K562 (cell line): ENCODE data around the gene GARNL3. TPM values are rescaled to one million over a fixed set of nuclear protein-coding genes. Genes with fewer than 3 reads are reported as not detected.

Experiments
- ATAC-seq: fragments of 200-7000 bp; cut with Tn5 transposase; 3 replicates; pipeline ENCODE4 v1.9.1; 2020; ENCODE audit warnings: moderate library complexity
- BruUV-seq: library from RNA; stranded (reverse); fragments of 400-500 nt; replicated peaks from 2 replicates; lab custom pipeline; 2021; lab: Mats Ljungman, UMichigan
- CTCF ChIA-PET: fragments of 300-600 bp; formaldehyde crosslinking; extraction: SDS; loops from one replicate; lab custom pipeline; 2021; ENCODE audit warnings: low intra/inter-chr PET ratio; lab: Yijun Ruan, JAX
- POLR2A ChIA-PET: fragments of 300-600, 350-650 bp; sonication (Branson Sonifier 250); formaldehyde crosslinking; extraction: SDS; loops from one replicate; lab custom pipeline; 2021; ENCODE audit warnings: antibody characterized with exemption, inconsistent platforms; lab: Yijun Ruan, JAX
- DNase-seq, 4 experiments: peaks; one replicate each; pipeline versions ENCODE4 v3.0.0 to v3.0.0-alpha.2; 2011 to 2018; ENCODE audit warnings: low spot score in 3 of 4, mixed read lengths in 3 of 4; ENCODE audit errors: extremely low read depth in 1 of 4
- FAIRE-seq: peaks from 2 replicates; lab custom pipeline; 2011; peaks lifted over from hg19 to GRCh38; lab: Jason Lieb, UNC
- H2AFZ ChIP-seq: 2 replicates; pipeline ENCODE4 v1.6.0; 2011; ENCODE audit warnings: low read depth, low read length, control low read depth, inconsistent platforms
- H3K27ac ChIP-seq: fragments of 200-600 bp; 3 replicates; pipeline ENCODE4 v1.8.0; 2011; ENCODE audit warnings: low read depth, mild to moderate bottlenecking, control low read depth, inconsistent platforms, low read length, moderate library complexity, mixed read lengths; ENCODE audit errors: extremely low read depth
- H3K27me3 ChIP-seq, 2 experiments: fragments of 300-600 bp in 1 of 2; 2 replicates in 1 of 2; 3 replicates in 1 of 2; pipeline versions ENCODE4 v1.6.0 to v1.8.0; 2011; ENCODE audit warnings: inconsistent platforms in 2 of 2, low read length in 2 of 2, mild to moderate bottlenecking in 1 of 2, mixed read lengths in 1 of 2, moderate library complexity in 1 of 2; ENCODE audit not compliant: control insufficient read depth in 2 of 2, insufficient read depth in 2 of 2
- H3K36me3 ChIP-seq: fragments of 300-600 bp; 3 replicates; pipeline ENCODE4 v1.8.0; 2011; ENCODE audit warnings: mild to moderate bottlenecking, low read length, inconsistent platforms; ENCODE audit not compliant: control insufficient read depth, insufficient read depth
- H3K4me1 ChIP-seq, 2 experiments: fragments of 200-600 bp in 1 of 2; replicated peaks in 1 of 2; 2 replicates in 1 of 2; 3 replicates in 1 of 2; pipeline versions ENCODE4 v1.5.1 to v1.8.0; 2011; ENCODE audit warnings: inconsistent platforms in 2 of 2, low read length in 2 of 2, mild to moderate bottlenecking in 1 of 2, mixed read lengths in 1 of 2, moderate library complexity in 1 of 2; ENCODE audit not compliant: control insufficient read depth in 2 of 2, insufficient read depth in 2 of 2
- H3K4me2 ChIP-seq: 2 replicates; pipeline ENCODE4 v1.6.1; 2011; ENCODE audit warnings: low read length, control low read depth, inconsistent platforms, mixed read lengths; ENCODE audit not compliant: insufficient read depth
- H3K4me3 ChIP-seq: fragments of 200-600 bp; sonication (generic), shearing (Covaris generic); 2 replicates; pipeline ENCODE4 v1.5.1; 2016; ENCODE audit warnings: control low read depth, inconsistent platforms
- H3K79me2 ChIP-seq: fragments of 200-600 bp; 3 replicates; pipeline ENCODE4 v1.8.0; 2011; ENCODE audit warnings: low read length, inconsistent platforms; ENCODE audit not compliant: control insufficient read depth, insufficient read depth
- H3K9ac ChIP-seq, 2 experiments: 2 replicates each; pipeline versions ENCODE4 v1.6.0 to v1.6.1; 2011; ENCODE audit warnings: low read depth in 2 of 2, low read length in 2 of 2, control low read depth in 1 of 2, inconsistent platforms in 1 of 2, mild to moderate bottlenecking in 1 of 2, mixed read lengths in 1 of 2; ENCODE audit not compliant: insufficient read depth in 1 of 2
- H3K9me1 ChIP-seq: one replicate; pipeline ENCODE4 v1.6.0; 2011; ENCODE audit warnings: inconsistent platforms, mild to moderate bottlenecking, low read length, moderate library complexity; ENCODE audit not compliant: control insufficient read depth, insufficient read depth
- H3K9me3 ChIP-seq: replicated peaks from 2 replicates; pipeline ENCODE4 v1.5.1; 2011; ENCODE audit warnings: low read depth, low read length, inconsistent platforms; ENCODE audit not compliant: control insufficient read depth, insufficient read depth
- H4K20me1 ChIP-seq: replicated peaks from 2 replicates; pipeline ENCODE4 v1.6.1; 2011; ENCODE audit warnings: low read length, inconsistent platforms, mixed read lengths; ENCODE audit not compliant: control insufficient read depth, insufficient read depth
- BRF1 ChIP-seq: IDR thresholded peaks from 3 replicates; pipeline ENCODE4 v1.6.1; 2011; ENCODE audit warnings: borderline replicate concordance, mild to moderate bottlenecking; ENCODE audit not compliant: insufficient read length; ENCODE audit errors: extremely low read depth
- DMBX1 ChIP-seq: fragments of 250-450 bp; sonication (Bioruptor Pico); IDR thresholded peaks from 2 replicates; pipeline ENCODE4 v1.8.0; 2022; ENCODE audit warnings: inconsistent platforms, mild to moderate bottlenecking, moderate library complexity, borderline replicate concordance
- KDM1A ChIP-seq, 2 experiments: fragments of 450-650 bp; IDR thresholded peaks; 2 replicates each; pipeline ENCODE4 v1.6.1; 2016; ENCODE audit warnings: mild to moderate bottlenecking in 2 of 2
- NR2C1 ChIP-seq, 2 experiments: fragments of 450-650 bp; IDR thresholded peaks; 2 replicates each; pipeline ENCODE4 v1.6.1; 2017; ENCODE audit warnings: mild to moderate bottlenecking in 2 of 2, antibody characterized with exemption in 1 of 2, inconsistent platforms in 1 of 2, missing compliant biosample characterization in 1 of 2, missing genetic modification characterization in 1 of 2
- POLR2A ChIP-seq: fragments of 450-650 bp; conservative IDR thresholded peaks from 2 replicates; pipeline ENCODE4 v1.6.1; 2016
- RBM25 ChIP-seq: fragments of 200-400 bp; formaldehyde crosslinking; IDR thresholded peaks from 2 replicates; pipeline ENCODE4 v1.6.1; 2018; ENCODE audit warnings: low read length, low read depth, moderate library complexity; ENCODE audit not compliant: severe bottlenecking
- ZNF124 ChIP-seq: sonication (generic); formaldehyde crosslinking; IDR thresholded peaks from 2 replicates; pipeline ENCODE4 v1.8.1; 2022; ENCODE audit warnings: missing genetic modification reagents
- ZNF174 ChIP-seq: fragments of 250-450 bp; sonication (Bioruptor Pico); IDR thresholded peaks from 2 replicates; pipeline ENCODE4 v1.4.0; 2020; ENCODE audit warnings: mild to moderate bottlenecking
- ZNF274 ChIP-seq: IDR thresholded peaks from 2 replicates; pipeline ENCODE4 v1.6.1; 2011; ENCODE audit warnings: low read depth, mild to moderate bottlenecking, low read length, moderate library complexity, borderline replicate concordance
- WGBS: fragments of 100-300 bp; shearing (Covaris generic); methylation state at CpG from one replicate; pipeline ENCODE4 v1.1.6; 2016; ENCODE audit warnings: low coverage, mixed read lengths; ENCODE audit not compliant: insufficient coverage; ENCODE audit errors: missing lambda C conversion rate; 5-methylcytosine and 5-hydroxymethylcytosine counted together
- in situ Hi-C: fragments of 300-500 bp; cut with MboI; formaldehyde crosslinking; loops from 4 replicates; pipeline ENCODE4 v1.15.0; 2018; ENCODE audit warnings: inconsistent platforms, mixed read lengths
- intact Hi-C: fragments of 100-400 bp; cut with micrococcal nuclease; formaldehyde crosslinking; loops from 2 replicates; pipeline ENCODE4 v1.14.2; 2022
- polyA plus RNA-seq, 8 experiments: library from polyadenylated mRNA; depleted of rRNA in 4 of 8; stranded (reverse) in 5 of 8; unstranded in 3 of 8; fragments of >200 nt; fragmentation: Nextera tagmentation in 2 of 8; fragmentation: Illumina TruSeq in 1 of 8; extraction: Ambion mirVana in 2 of 8; extraction: Trizol in 1 of 8; gene quantifications; 2 replicates each; pipeline versions ENCODE4 v1.2.1 to v1.2.3, GENCODE V29; 2011 to 2014; ENCODE audit warnings: inconsistent platforms in 1 of 8, missing spikeins in 1 of 8
- total RNA-seq, 7 experiments: library from RNA; depleted of rRNA in 6 of 7; stranded (reverse); fragments of >200 nt in 6 of 7; fragmentation: Illumina TruSeq in 2 of 7; extraction: Trizol in 2 of 7; gene quantifications; 2 replicates each; pipeline versions ENCODE4 v1.2.1 to v1.2.3, GENCODE V29; 2011 to 2021; ENCODE audit warnings: low replicate concordance in 1 of 7
- TF ChIP-seq, protein P1 (sequence below): sonication (generic); IDR thresholded peaks from 2 replicates; pipeline ENCODE4 v1.6.1; 2016

The GARNL3 gene
- total and polyA plus RNA-seq, 9 of the 15 experiments (the other 6 are each of a cell fraction or from before 2014, with no cell fraction given): 0.35 to 2.7 (median 1.6) TPM

GRCh38 chr9:127426756-127427155, 162.2 kb downstream of the GARNL3 start:
- Histone ChIP-seq H3K27me3 (no peaks in the 10 kb centered on the region), H3K9me1 (no peaks in the 10 kb centered on the region), H3K27ac (no peak overlapping the region; the same call in 2 of the 3 replicates), H3K79me2 (peaks cover 49% of the 10 kb centered on the region), H4K20me1 (no peaks in the 10 kb centered on the region), H3K9ac (no peak overlapping the region), H3K4me3 (no peak overlapping the region), H3K36me3 (peaks cover 34% of the 10 kb centered on the region)
- FAIRE-seq (no peak), DNase-seq (no peak), ATAC-seq (no peak)
- intact Hi-C loops (loop anchor here (10.0 kb wide), 1 partner anchor 202 kb away; no protein-coding TSS in a partner anchor), in situ Hi-C loops (no loop called here)
- WGBS: 100% methylated on average over 2 of the region's 2 CpGs
- BruUV-seq: no TSS peak
- CTCF ChIA-PET: interaction anchor here (0.6 kb wide), 1 partner anchor 117 kb away, joined by 3 read pairs; no protein-coding TSS in a partner anchor
- no peak for TF ChIP-seq ZNF274
- no peak for TF ChIP-seq DMBX1 (CRISPR knock-in tag)
- TF ChIP-seq POLR2A: no peak
- no peak for TF ChIP-seq BRF1
- TF ChIP-seq NR2C1 (IDR thresholded peaks at IDR 0.05): 0 out of 2 replicates have a peak, but pooled peaks have one; percentile 2
- no peak for TF ChIP-seq NR2C1 (tag; IDR thresholded peaks at IDR 0.05)
- TF ChIP-seq, all 486 proteins: peak for 1
- POLR2A ChIA-PET: no interaction called here
- Histone ChIP-seq H3K4me2 (no peak overlapping the region; the same call in 1 of the 2 replicates), H2AFZ (no peak overlapping the region), H3K4me1 (peaks cover 23% of the 10 kb centered on the region in 2 experiments), H3K9me3 (no peaks in the 10 kb centered on the region)

DNA sequence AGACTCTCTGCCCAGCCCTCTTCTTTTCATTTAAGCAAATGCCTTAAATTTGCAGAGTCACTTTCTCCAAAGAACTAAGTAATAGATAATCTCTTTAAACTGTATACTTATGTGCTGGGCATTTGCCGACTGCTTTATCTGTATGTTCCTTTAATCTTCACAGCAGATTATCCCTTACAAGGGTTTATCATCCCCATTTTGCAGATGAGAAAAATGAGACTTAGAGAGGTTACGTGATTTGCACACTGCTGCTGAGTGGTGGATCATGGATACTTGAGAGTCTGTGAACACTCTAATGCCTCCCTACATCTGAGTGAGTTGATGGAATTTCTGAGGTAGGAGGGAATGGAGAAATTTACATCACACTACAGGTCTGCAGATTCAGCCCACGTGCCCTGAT, 163.8 kb downstream of the GARNL3 start:
- ChIA-PET POLR2A (no interaction called here), CTCF (no interaction called here)
- DNase-seq (no peak), FAIRE-seq (no peak), ATAC-seq (no peak)
- Histone ChIP-seq H3K27ac (no peak overlapping the region), H3K4me3 (no peak overlapping the region), H3K27me3 (no peaks in the 10 kb centered on the region), H3K9me1 (no peaks in the 10 kb centered on the region), H3K79me2 (peaks cover 40% of the 10 kb centered on the region), H2AFZ (no peak overlapping the region), H3K9me3 (no peaks in the 10 kb centered on the region), H3K9ac (no peak overlapping the region), H4K20me1 (no peaks in the 10 kb centered on the region), H3K4me2 (no peak overlapping the region), H3K36me3 (peaks cover 45% of the 10 kb centered on the region), H3K4me1 (peaks cover 7 to 12% of the 10 kb centered on the region in 2 experiments; a peak in 4 of 5 replicates)
- WGBS: 57% methylated on average over 3 of the region's 3 CpGs
- intact Hi-C loops (loop anchor here (10.0 kb wide), 1 partner anchor 204 kb away; no protein-coding TSS in a partner anchor), in situ Hi-C loops (no loop called here)
- BruUV-seq: no TSS peak
- TF ChIP-seq ZNF174 (CRISPR knock-in tag) (no peak), RBM25 (peak; percentile 70), ZNF124 (no peak), KDM1A (IDR thresholded peaks at IDR 0.05) (0 out of 4 replicates have a peak, but pooled peaks of 1 of the 2 experiments have one; percentile 41)
- TF ChIP-seq, protein P1, sequence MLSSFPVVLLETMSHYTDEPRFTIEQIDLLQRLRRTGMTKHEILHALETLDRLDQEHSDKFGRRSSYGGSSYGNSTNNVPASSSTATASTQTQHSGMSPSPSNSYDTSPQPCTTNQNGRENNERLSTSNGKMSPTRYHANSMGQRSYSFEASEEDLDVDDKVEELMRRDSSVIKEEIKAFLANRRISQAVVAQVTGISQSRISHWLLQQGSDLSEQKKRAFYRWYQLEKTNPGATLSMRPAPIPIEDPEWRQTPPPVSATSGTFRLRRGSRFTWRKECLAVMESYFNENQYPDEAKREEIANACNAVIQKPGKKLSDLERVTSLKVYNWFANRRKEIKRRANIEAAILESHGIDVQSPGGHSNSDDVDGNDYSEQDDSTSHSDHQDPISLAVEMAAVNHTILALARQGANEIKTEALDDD: peak; percentile 16; the same call in 1 of the 2 replicates
